Measurements from ENCODE around the gene ZBTB32. TPM values are rescaled to one million over a fixed set of nuclear protein-coding genes. Genes with fewer than 3 reads are reported as not detected.

Gene ZBTB32
- total and polyA plus RNA-seq, 2 experiments from 2014 or later: 0.65 TPM; not detected in 1

DNA sequence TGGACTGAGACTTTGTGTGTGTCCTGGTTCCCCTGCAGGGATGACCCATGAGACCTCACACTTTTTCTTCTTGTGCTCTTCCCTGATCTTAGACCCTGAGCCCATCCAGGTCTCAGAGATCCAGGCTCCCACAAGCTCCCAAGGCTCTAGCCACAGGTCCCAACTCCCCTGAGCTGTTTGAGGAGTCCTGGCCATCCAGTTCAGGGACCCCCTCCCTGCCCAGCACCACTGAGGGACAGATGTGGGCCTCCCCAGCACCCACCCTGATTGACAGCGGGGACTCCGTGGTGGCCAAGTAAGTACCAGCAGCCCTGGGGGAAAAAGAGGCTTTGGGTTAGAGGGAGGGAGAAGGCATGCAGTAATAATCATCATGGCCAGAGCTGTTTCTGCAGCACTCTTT is 55.3 kb downstream of the ZBTB32 start (continued):
- no peak for TF ChIP-seq STAT1 (IDR thresholded peaks at IDR 0.05; ENCODE audit: unreplicated experiment)
- no peak for TF ChIP-seq ZNF462 (CRISPR knock-in tag; IDR thresholded peaks at IDR 0.05)
- no peak for TF ChIP-seq EZH2 (IDR thresholded peaks at IDR 0.05; ENCODE audit: low read depth, unreplicated experiment)
- TF ChIP-seq, protein P1, sequence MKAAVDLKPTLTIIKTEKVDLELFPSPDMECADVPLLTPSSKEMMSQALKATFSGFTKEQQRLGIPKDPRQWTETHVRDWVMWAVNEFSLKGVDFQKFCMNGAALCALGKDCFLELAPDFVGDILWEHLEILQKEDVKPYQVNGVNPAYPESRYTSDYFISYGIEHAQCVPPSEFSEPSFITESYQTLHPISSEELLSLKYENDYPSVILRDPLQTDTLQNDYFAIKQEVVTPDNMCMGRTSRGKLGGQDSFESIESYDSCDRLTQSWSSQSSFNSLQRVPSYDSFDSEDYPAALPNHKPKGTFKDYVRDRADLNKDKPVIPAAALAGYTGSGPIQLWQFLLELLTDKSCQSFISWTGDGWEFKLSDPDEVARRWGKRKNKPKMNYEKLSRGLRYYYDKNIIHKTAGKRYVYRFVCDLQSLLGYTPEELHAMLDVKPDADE (IDR thresholded peaks at IDR 0.05): no peak
- no peak for TF ChIP-seq EZH2phosphoT487 (IDR thresholded peaks at IDR 0.05; ENCODE audit: unreplicated experiment)

GRCh38 chr19:35760711-35761349 is 56.5 kb downstream of the ZBTB32 start:
- Histone ChIP-seq H3K4me1 (ENCODE audit: insufficient read depth) (peaks cover 4% of the 10 kb centered on the region), H3K4me2 (no peak overlapping the region), H3K27me3 (ENCODE audit: insufficient read depth) (peaks cover 15% of the 10 kb centered on the region), H3K79me2 (replicated peaks; ENCODE audit: insufficient read depth) (peaks cover 13% of the 10 kb centered on the region), H2AFZ (no peak overlapping the region), H3F3A (replicated peaks; ENCODE audit: low read depth) (peaks cover 9% of the 10 kb centered on the region; the same call in 1 of the 2 replicates), H3K9me2 (ENCODE audit: insufficient read depth) (no peaks in the 10 kb centered on the region), H3K27ac (ENCODE audit: low read depth) (no peak overlapping the region), H3K4me3 (no peak overlapping the region), H3K36me3 (ENCODE audit: insufficient read depth) (peaks cover 6% of the 10 kb centered on the region; the same call in 1 of the 2 replicates), H4K20me1 (replicated peaks; ENCODE audit: insufficient read depth) (peaks cover 3% of the 10 kb centered on the region)
- ATAC-seq (no peak), DNase-seq (ENCODE audit: low spot score) (no peak)
- H3K4me3 Mint-ChIP-seq: no peak overlapping the region
- peaks cover 23% of the 10 kb centered on the region for H3K27me3 Mint-ChIP-seq (ENCODE audit: insufficient read depth, low read depth, poor library complexity)
- no peak overlapping the region for H3K27ac Mint-ChIP-seq
- H3K4me1 Mint-ChIP-seq: peaks cover 11% of the 10 kb centered on the region
- H3K9me3 Mint-ChIP-seq: no peaks in the 10 kb centered on the region; the same call in 2 of the 3 replicates
- TF ChIP-seq EZH2 (IDR thresholded peaks at IDR 0.05; ENCODE audit: low read depth, unreplicated experiment): no peak
- TF ChIP-seq EZH2phosphoT487 (IDR thresholded peaks at IDR 0.05; ENCODE audit: unreplicated experiment): no peak
- TF ChIP-seq JUNB (IDR thresholded peaks at IDR 0.05; ENCODE audit: unreplicated experiment): no peak
- no peak for TF ChIP-seq CREB1 (CRISPR knock-in tag; IDR thresholded peaks at IDR 0.05; ENCODE audit: low read depth)
- TF ChIP-seq ZNF114 (CRISPR knock-in tag; IDR thresholded peaks at IDR 0.05): no peak
- no peak for TF ChIP-seq POLR2AphosphoS5 (IDR thresholded peaks at IDR 0.05; ENCODE audit: low read depth)
- TF ChIP-seq STAT1 (IDR thresholded peaks at IDR 0.05; ENCODE audit: unreplicated experiment): no peak
- TF ChIP-seq ZNF331 (CRISPR knock-in tag; IDR thresholded peaks at IDR 0.05; ENCODE audit: low read depth): no peak
- peaks cover 39% of the 10 kb centered on the region for H3K36me3 Mint-ChIP-seq (ENCODE audit: low read depth)
